Choroid plexus epithelial cell (primary cell): ENCODE measurements around the gene ZCCHC18.

ENCODE experiments used
- DNase-seq: peaks from one replicate; pipeline ENCODE4 v3.0.0-alpha.2; 2010; ENCODE audit warnings: low read depth
- H3K4me3 ChIP-seq: 2 replicates; pipeline ENCODE4 v1.5.1; 2011; ENCODE audit warnings: low read depth, mild to moderate bottlenecking, control low read depth, low read length, moderate library complexity
- CTCF ChIP-seq: conservative IDR thresholded peaks from 2 replicates; pipeline ENCODE4 v1.5.1; 2011; ENCODE audit warnings: low read depth, mild to moderate bottlenecking, control low read depth, inconsistent platforms, low read length, moderate library complexity

The ZCCHC18 gene

GRCh38 chrX:104117759-104118158, 5.4 kb downstream of the ZCCHC18 start:
- DNase-seq, result no peak
- H3K4me3 ChIP-seq, result no peak overlapping the region
- no peak for TF ChIP-seq CTCF

- TF ChIP-seq CTCF, result no peak
- DNase-seq, result peak; percentile 9
- no peak overlapping the region for H3K4me3 ChIP-seq
Measured at GRCh38 chrX:104118765-104119164, 6.4 kb downstream of the ZCCHC18 start.

- DNase-seq, result no peak
- no peak for TF ChIP-seq CTCF
- H3K4me3 ChIP-seq, result no peak overlapping the region
Measured at GRCh38 chrX:104122829-104123228, 10.5 kb downstream of the ZCCHC18 start.

- no peak overlapping the region for H3K4me3 ChIP-seq
- TF ChIP-seq CTCF, result no peak
- DNase-seq, result no peak
Measured at GRCh38 chrX:104126856-104127255, 14.5 kb downstream of the ZCCHC18 start.

- DNase-seq, result no peak
- no peak overlapping the region for H3K4me3 ChIP-seq
- no peak for TF ChIP-seq CTCF
Measured at GRCh38 chrX:104130808-104131207, 18.5 kb downstream of the ZCCHC18 start.

- no peak for TF ChIP-seq CTCF
- no peak for DNase-seq
- H3K4me3 ChIP-seq, result no peak overlapping the region
Measured at GRCh38 chrX:104134583-104135261, 22.4 kb downstream of the ZCCHC18 start.

GRCh38 chrX:104135677-104136076, 23.4 kb downstream of the ZCCHC18 start:
- no peak overlapping the region for H3K4me3 ChIP-seq
- DNase-seq, result peak; percentile 45
- TF ChIP-seq CTCF, result no peak
